Measurements from ENCODE around the gene CEACAM21.

CEACAM21 gene

DNA sequence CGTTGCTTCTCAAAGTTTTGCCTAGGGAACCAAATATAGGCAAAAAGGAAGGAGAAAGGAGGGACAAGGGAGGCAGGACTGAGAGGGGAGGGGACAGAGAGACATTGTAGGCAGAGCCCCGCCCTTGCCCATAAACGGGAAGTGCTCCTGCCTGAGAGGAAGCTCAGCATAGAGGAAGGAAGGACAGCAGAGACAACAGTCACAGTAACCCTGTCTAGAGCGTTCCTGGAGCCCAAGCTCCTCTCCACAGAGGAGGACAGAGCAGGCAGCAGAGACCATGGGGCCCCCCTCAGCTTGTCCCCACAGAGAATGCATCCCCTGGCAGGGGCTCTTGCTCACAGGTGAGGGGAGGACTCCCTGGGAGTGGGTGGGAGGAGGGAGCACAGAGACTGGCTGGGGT lies at the start of gene CEACAM21:
Gene CEACAM21 (plus strand): TSS at position 169 of the 400 bp plus-strand sequence. CDS start 109 bp downstream, at position 278.
- no peak for DNase-seq (ENCODE audit: low spot score)

DNA sequence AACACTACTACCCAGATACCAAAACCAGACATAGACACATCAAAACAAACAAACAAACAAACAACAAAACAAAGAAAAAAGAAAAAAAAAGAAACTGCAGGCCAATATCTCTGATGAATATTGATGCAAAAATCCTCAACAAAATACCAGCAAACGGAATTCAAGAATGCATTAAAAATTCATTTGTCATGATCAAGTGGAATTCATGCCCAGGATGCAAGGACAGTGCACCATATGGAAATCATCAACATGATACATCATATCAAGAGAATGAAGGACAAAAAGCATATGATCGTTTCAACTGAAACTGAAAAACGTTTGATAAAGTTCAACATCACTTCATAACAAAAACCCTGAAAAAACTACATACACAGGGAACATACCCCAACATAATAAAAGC lies 48.9 kb upstream of the CEACAM21 start:
- no peak for DNase-seq (ENCODE audit: low spot score)

DNA sequence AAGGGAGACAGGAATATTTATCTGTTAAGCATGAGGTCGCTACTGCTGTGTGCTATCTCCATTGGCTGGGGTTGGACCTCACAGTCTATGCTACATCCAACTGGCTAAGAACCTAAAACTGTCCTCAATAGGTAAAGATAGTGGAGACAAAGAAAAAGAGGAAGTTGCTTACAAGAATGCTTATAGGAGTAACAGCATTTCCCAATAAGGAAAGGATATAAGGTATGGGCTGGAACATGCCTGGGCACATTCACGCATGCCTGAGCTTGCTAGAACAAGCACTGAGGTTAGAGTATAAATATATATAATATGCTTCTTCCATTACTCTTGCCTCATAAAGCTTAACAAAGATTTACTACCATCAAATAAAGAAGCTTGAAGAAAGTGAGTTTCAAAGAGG lies 47.9 kb upstream of the CEACAM21 start:
- no peak for DNase-seq (ENCODE audit: low spot score)

DNA sequence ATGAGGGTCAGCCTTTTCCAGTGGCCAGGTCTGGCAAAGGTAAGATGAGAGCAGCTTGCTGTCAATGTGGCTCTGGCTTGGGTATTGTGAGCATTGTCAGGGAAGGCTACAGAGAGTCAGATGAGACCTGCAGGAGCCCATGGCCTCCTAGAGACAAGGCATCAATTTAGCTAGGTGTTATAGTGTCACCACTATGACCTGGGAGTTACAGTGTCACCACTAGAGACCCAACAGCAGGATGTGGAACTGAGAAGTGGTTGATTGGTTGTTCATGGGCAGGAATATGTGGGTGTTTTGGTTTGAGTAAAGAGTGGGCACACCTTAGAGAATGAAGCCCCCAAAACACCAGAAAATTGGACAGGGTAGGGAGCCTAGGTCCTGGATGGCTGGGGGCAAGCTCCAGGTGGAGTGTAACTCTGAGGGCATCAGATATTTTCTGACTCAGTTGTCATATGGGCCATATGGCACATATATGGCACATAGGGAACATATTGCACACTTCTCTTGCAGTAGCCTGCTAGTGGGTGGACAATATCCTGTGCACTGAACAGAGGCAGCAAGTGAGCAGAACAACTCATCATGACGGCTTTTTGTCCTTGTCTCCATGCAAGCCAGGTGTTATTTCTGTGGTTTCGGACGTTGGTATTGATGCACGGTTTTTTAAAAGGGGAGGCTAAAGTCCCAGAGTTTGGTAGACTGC lies 46.3 kb upstream of the CEACAM21 start:
- DNase-seq (ENCODE audit: low spot score): no peak

DNA sequence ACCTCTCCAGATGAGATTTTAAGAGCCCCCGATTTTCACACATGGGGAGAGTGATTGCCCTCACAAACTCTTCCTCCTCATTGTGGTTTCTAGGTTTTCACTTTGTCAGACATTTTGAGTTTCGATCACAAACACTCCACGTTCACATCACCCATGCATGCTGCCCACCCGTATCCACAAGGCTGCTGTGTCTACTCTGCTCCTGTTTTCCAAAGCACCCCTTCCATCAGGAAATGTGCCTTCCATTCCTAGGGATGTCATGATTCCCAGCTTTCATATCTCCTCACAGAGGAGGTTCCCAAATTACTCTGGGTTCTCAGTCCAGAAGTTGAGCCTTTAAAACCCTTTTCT lies 45.8 kb upstream of the CEACAM21 start:
- DNase-seq (ENCODE audit: low spot score): no peak

DNA sequence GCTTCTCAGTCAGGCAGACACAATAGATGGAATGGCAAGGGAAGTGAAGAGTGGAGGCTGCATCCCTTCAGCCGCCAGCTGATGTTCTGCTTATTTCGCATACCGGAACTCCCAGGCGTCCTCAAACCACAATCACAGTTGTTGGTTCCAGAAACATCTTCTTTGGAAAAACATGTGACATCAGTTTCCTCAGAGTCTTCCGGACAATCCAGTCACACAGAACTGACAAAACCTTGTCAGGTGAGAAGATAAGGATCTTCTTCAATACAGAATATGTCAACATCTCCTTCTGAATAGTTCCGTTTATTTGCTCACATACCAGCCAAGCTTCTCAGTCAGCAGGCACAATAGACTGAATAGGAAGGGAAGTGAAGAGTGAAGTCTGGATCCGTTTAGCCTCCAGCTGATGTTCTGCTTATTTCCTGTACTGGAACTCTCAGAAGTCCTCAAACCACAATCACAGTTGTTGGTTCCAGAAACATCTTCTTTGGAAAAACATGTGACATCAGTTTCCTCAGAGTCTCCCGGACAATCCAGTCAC lies 45.1 kb upstream of the CEACAM21 start:
- no peak for DNase-seq (ENCODE audit: low spot score)

DNA sequence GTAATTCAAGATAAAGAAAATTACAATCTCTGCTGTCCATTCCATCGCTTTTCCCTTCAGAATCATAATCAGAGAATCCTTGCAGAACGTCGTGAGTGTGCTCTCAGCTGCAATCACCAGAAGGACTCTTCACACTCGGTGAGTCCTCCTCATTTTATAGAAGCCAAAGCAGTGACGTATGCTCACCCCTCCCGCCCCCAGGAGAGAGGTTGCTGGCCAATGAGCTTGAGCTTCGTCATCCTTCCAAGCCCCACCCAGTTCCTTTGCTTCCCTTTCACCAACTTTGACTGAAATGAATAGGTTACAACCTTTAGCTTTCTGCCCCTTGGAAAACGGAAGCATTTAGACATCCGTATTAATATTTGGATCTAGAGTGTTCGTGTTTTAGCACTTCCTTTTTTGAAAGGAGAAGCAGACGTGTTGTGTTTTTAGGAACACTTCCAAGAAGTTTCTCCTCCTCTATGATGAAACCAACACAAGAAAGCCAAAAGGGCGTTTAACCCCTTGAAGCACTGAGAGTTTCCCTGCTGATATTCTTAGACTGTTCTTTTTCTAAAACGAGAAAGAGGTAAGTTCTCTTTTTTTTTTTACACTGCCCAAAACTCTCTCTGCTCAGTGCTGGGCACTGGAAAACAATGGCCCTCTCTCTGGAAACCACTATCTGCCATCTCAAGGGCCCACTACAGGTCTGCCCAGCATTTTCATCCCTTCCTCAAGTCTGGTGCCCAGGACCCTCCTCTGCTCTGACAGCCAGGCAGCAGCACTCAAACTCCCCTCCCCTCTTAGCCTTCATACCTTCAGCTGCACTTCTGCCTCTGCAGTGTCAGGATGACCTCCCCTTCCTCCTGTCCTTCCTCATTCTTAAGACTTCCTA lies 44.3 kb upstream of the CEACAM21 start:
- peak; percentile 19 for DNase-seq (ENCODE audit: low spot score)

DNA sequence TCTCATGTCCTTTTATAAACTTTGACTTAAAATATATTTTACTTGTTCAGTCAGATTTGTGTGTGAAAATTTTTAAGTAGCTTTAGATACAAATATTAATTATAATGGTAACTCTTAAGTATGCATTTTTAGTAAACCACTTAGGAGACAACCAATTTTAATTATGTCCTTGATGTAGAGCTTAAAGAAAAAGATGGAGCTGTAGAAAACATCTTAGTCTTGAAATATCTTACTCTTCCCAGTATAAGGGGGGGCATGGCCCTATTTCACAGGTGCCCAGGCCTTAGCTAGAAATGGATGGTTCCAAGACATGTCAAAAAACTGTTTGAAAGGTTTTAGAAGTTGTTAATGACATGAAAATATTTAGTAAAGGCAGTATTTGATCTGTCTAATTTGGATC lies 43.4 kb upstream of the CEACAM21 start:
- no peak for DNase-seq (ENCODE audit: low spot score)

DNA sequence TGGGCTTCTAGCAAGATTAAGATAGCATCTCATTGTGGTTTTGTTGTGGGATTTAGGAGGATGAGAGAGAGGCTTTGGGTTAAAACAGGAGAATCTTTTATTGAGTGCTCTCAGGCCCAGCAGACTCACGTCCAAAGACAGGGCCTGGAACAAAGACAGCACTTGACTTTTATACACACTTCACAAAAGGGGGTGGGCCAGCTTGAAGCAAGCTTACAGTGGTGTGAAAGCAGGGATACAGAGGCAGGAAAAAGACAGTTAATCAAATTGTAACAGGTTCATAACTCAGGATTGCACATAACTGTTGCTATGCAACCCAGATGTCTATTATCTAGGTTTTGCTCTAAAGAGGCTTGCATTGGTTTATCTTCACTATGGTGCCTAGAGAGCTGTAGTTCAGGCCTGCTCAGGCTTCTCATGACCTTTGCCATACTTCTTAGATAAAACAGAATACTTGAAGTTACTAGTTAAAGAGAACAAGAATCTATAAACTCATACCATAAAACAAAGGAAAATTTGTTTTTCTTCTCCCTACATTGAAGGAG lies 42.2 kb upstream of the CEACAM21 start:
- no peak for DNase-seq (ENCODE audit: low spot score)

DNA sequence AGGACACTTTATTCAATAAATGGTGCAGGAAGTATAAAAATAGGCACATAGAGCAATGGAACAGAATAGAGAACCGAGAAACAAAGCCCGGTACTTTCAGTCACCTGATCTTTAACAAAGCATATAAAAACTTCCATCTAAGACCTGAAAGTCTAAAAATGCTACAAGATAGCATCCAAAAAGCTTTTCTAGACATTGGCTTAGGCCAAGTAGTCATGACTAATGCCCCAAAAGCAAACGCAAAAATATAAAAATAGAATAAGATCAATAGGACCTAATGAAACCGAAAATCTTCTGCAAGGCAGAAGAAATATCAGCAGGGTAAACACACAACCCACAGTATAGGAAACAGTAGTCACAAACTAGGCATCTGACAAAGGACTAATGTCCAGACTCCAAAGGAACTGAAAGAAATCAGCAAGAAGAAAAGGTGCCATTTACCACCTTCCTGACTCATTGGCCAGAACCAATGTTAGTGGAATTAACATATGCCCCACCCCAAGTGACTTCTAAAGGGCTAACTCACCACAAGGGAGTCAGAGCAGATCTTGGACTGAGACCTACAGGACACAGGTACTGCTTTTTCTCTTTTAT lies 40.8 kb upstream of the CEACAM21 start:
- DNase-seq (ENCODE audit: low spot score): no peak

DNA sequence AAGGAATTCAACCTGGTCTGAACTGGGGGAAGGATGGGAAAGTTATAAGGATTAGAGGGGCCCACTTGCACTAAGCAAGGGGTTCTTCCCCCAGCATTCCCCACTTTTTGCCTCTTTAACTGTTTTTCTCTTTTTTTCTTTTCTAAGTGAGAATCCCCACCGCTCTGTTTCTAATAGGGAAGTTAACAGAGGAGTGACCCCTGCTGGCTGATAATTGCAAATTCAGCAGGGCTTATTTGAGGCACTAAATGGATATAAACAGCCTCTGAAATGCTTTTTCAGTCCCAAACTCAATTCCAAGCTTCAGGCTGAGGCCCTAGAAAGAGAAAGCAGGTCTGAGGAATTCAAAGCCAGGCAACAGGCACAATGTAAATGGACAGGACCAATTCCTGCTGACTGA lies 38.2 kb upstream of the CEACAM21 start:
- DNase-seq (ENCODE audit: low spot score): no peak

DNA sequence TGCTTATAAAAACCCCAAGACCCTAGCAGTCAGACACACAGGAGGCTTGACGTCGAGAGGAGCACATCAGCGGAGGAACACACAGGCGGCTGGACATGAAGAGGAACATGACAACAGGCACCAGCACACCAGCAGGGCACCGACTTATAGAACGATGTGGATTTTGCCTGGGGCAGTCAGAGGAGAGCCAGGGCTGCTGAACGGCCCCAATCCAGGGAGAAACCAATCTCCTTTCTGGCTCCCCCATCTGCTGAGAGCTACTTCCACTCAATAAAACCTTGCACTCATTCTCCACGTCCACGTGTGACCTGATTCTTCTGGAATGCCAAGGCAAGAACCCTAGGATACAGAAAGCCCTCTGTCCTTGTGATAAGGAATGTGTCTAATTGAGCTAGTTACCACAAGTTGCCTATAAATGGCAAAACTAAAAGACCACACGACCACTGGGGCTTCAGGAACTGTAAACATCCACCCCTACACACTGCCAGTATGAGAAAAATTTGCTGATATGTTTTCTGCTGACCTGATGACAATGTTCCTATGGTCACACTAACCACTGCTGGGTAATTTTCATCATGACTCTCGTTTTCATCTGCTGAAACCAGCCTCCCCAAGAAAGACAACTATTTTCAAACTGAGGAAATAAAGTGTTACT lies 35.8 kb upstream of the CEACAM21 start:
- no peak for DNase-seq (ENCODE audit: low spot score)

DNA sequence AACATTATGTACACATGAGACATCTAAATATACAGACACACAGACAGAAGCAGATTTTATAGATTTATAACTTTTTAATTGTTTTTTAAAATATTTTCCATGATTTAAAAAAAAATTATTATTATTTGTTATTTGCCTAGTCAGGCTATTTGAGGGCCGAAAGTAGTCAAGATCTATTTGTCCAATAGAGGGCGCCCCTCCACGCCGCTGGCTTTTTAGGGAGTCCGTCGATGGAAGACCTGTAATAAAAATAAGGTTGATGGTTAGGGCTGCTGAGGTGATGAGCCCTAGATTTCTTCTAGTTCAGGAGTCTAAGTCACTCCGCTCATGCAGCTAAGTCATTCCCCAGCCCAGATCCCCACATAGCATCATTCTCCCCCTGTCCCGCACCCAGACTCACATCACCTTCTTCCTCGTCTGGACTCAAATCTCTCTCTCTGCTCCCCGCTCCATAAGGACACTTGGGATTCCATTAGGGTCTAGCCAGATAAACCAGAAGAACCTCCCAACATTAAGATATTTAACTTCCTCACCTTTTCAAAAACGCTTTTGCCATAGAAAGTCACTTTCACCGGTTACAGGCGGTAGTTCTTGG lies 33.9 kb upstream of the CEACAM21 start:
- peak; percentile 61 for DNase-seq (ENCODE audit: low spot score)

DNA sequence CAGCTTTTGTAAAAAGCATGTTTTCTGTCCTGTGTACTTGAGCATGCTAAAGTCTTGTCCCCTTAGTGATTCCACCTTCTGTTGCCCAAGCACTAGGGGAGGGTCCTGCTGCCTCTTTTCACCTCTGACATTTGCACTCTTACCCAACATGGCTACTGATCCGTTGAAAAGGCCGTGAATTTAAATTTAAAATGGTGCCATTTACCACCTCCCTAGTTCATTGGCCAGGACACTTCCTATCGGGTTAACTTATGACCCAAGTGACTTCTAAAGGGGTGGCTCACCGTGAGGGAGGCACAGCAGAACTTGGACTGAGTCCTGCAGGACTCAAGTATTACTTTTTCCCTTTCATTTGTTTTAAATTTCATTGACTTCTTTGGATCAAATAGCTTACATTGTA lies 33.3 kb upstream of the CEACAM21 start:
- DNase-seq (ENCODE audit: low spot score): no peak

DNA sequence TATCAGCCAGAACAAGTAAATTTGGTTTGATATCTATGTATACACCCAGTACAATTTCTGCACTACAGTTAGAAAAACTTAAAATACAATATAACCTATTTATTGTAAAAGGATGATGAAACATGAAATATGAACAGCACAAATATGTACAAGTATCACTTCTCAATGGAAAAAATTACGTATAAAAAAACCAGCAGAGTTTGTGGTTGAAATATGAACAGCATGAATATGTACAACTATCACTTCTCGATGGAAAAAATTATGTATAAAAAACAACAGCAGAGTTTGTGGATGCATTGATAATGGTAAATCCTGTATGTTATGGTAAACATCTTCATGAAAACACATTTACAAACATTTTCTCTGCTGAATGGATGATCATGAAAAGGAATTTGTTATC lies 32.4 kb upstream of the CEACAM21 start:
- no peak for DNase-seq (ENCODE audit: low spot score)

DNA sequence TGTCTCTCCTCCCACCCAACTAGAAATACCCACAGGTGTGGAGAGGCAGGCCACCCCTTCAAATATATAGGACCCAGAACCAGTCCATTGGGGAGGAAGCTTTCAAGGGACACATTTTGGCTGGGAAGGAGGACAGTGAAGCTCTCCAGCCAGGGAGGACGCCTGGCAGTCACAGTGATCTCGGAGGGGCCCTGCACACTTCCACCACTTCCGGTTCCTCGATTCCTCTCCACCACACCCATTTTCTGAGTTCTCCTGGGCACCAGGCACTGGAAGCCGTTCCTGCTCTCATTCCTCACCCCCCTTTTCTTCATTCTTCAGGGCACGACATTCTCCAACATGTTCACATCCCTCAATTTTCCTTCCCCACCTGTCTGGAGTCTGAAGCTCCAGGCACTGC lies 30.4 kb upstream of the CEACAM21 start:
- DNase-seq (ENCODE audit: low spot score): no peak

DNA sequence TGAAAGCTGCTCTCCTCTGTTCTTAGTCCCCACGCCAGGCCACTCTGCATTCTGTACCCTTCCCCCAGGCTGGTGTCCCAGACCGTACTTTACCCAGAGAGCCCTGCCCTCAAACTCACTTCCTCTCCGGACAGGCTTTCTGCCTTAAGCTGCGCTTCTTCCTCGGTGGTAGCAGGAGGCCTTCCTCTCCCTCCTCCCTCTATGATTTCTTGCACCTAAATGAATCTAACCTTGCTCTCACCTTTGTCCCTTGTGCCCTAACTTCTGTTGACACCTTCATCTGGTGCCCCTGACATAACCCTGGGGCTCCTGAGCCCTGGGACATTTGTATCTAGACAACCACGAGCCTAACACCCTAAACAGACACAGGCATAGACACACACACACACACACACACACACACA lies 29.6 kb upstream of the CEACAM21 start:
- no peak for DNase-seq (ENCODE audit: low spot score)

DNA sequence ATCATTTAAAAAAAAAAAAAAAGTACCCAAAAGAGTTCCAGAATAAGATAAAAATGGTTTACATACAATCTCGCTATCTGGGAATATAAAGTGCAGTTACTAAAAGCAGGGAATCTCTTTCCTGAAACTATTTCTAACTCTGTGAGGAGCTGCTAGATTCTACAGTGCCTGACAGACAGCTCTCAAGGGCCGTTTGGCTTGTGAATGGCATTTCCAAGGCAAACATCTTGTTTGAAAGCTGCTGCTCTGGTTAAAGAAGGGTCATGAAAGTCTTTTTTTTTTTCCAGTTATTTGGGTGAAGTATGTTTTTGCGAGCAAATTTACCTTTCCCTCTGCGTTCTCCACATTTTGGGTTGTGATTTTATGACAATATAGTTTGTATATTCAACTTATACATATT lies 29.0 kb upstream of the CEACAM21 start:
- no peak for DNase-seq (ENCODE audit: low spot score)

DNA sequence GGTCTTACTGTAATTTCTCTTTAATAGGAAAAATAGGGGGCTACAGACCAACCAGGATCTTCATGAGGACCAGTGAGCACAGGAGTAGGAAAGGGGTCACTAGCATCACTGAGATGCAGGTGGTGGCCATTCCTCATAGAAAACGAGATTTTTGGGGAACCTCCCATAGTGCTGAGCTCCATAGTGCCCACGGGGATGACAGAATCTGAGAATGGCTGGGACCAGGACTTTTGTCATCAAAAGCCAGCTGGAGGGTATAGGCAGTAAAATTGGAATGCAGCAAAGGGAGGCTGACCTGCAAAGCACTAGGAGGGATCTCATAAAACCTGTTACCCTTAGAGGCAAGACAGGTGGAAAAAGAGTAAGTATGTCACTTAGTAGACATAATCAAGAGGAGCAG lies 28.4 kb upstream of the CEACAM21 start:
- no peak for DNase-seq (ENCODE audit: low spot score)

DNA sequence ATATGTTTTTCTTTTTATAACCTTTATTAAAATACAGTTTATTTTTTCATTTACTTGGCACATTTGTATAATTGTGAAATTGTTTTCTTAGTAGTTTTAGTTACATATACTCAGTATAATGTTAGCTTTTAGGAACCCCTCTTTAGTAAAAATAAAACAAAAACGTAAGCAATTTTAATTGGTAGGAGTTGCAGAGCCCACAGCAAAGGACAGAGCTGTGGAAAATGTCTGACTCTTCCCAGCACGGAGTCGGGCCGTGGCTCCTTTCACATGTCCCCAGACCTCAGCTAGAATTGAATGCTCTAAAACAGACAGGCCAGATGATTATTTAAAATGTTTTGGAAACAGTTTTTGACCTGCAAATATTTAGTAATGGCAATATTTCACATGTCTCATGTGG lies 27.9 kb upstream of the CEACAM21 start:
- DNase-seq (ENCODE audit: low spot score): no peak

DNA sequence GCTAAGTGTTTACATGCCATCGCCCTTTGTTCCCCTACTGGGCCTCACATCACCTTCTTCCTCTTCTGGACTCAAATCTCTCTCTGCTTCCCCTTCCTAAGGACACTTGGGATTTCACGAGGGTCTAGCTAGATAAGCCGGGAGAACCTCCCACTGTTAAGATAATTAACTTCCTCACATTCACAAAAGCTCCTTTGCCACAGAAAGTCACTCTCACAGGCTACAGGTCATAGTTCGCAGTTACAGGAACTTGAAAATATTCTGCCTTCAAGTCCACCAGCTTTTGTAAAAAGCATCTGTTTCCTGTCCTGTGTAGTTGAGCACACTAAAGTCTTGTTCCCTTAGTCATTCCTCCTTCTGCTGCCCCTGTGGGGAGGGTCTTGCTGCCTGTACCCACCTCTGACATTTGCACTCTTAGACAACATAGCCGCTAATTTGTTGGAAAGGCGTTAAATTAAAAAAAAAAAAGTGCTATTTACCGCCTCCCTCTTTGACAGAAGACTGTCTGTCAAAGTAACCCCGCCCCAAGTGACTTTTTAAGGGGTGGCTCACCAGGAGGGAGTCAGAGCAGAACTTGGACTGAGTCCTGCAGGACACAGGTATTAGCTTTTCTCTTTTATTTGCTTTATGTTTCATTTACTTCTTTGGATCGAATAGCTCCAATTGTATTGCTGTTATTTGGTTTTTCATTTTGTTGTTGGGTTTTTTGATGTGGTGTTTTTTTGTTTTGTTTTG lies 26.8 kb upstream of the CEACAM21 start:
- DNase-seq (ENCODE audit: low spot score): no peak

Measured in iPS-NIHi11 (cell line).